KG1 (cell line): ENCODE results near the gene TLL2.

Experiments used
- DNase-seq: peaks from one replicate; lab custom pipeline; 2025; lab: John Stamatoyannopoulos, UW

TLL2 gene

GRCh38 chr10:96420228-96421009 lies 93.3 kb downstream of the TLL2 start:
- no peak for DNase-seq

- no peak for DNase-seq
Measured at GRCh38 chr10:96419351-96419750, 94.4 kb downstream of the TLL2 start.

GRCh38 chr10:96418582-96418981 lies 95.1 kb downstream of the TLL2 start:
- no peak for DNase-seq

GRCh38 chr10:96417441-96417840 lies 96.3 kb downstream of the TLL2 start:
- no peak for DNase-seq

- DNase-seq = no peak
Measured at GRCh38 chr10:96416643-96417042, 97.1 kb downstream of the TLL2 start.

GRCh38 chr10:96415891-96416554 lies 97.7 kb downstream of the TLL2 start:
- DNase-seq = no peak

GRCh38 chr10:96415150-96415890 lies 98.4 kb downstream of the TLL2 start:
- DNase-seq = no peak

- DNase-seq = no peak
Measured at GRCh38 chr10:96414303-96414702, 99.4 kb downstream of the TLL2 start.

- no peak for DNase-seq
Measured at GRCh38 chr10:96413151-96413787, 100.5 kb downstream of the TLL2 start.

GRCh38 chr10:96411716-96412320 lies 101.9 kb downstream of the TLL2 start:
- no peak for DNase-seq

GRCh38 chr10:96410296-96410695 lies 103.4 kb downstream of the TLL2 start:
- no peak for DNase-seq

- DNase-seq = no peak
Measured at GRCh38 chr10:96408201-96408600, 105.5 kb downstream of the TLL2 start.

GRCh38 chr10:96407560-96408069 lies 106.1 kb downstream of the TLL2 start:
- DNase-seq = no peak

- no peak for DNase-seq
Measured at GRCh38 chr10:96406091-96406490, 107.6 kb downstream of the TLL2 start.

- DNase-seq = no peak
Measured at GRCh38 chr10:96402417-96403305, 111.1 kb downstream of the TLL2 start.

- DNase-seq = no peak
Measured at GRCh38 chr10:96401036-96401435, 112.7 kb downstream of the TLL2 start.

GRCh38 chr10:96400465-96400864 lies 113.3 kb downstream of the TLL2 start:
- DNase-seq = no peak

- no peak for DNase-seq
Measured at GRCh38 chr10:96397902-96398301, 115.8 kb downstream of the TLL2 start.

GRCh38 chr10:96395931-96396877 lies 117.5 kb downstream of the TLL2 start:
- peak; percentile 44 for DNase-seq

GRCh38 chr10:96390460-96390864 lies 123.3 kb downstream of the TLL2 start:
- no peak for DNase-seq
